Mesendoderm (in vitro differentiated cells): Measurements from ENCODE around the gene ACACB.

Experiments used
- DNase-seq: peaks from one replicate; pipeline ENCODE4 v3.0.0; 2013
- H2AK5ac ChIP-seq: 2 replicates; pipeline ENCODE4 v1.6.1; 2013; ENCODE audit warnings: low read length, inconsistent platforms
- H2BK120ac ChIP-seq: 2 replicates; pipeline ENCODE4 v1.6.1; 2013; ENCODE audit warnings: low read depth, mild to moderate bottlenecking, low read length, moderate library complexity, mixed read lengths
- H2BK15ac ChIP-seq: replicated peaks from 2 replicates; pipeline ENCODE4 v1.6.1; 2013; ENCODE audit warnings: low read depth, mild to moderate bottlenecking, moderate library complexity
- H2BK5ac ChIP-seq: 2 replicates; pipeline ENCODE4 v1.6.1; 2013; ENCODE audit warnings: low read length, inconsistent platforms
- H3K18ac ChIP-seq: 2 replicates; pipeline ENCODE4 v1.6.1; 2013; ENCODE audit warnings: mild to moderate bottlenecking, low read length, mixed read lengths
- H3K23ac ChIP-seq: one replicate; pipeline ENCODE4 v1.6.1; 2013; ENCODE audit warnings: low read length
- H3K27ac ChIP-seq: 2 replicates; pipeline ENCODE4 v1.5.1; 2013; ENCODE audit warnings: low read depth, mild to moderate bottlenecking, inconsistent platforms, low read length, moderate library complexity
- H3K27me3 ChIP-seq: 2 replicates; pipeline ENCODE4 v1.6.1; 2013; ENCODE audit warnings: low read length, control low read depth, mild to moderate bottlenecking, inconsistent platforms; ENCODE audit not compliant: insufficient read depth, poor library complexity
- H3K36me3 ChIP-seq: 2 replicates; pipeline ENCODE4 v1.6.1; 2013; ENCODE audit warnings: low read length, inconsistent platforms; ENCODE audit not compliant: control insufficient read depth, insufficient read depth
- H3K4ac ChIP-seq: one replicate; pipeline ENCODE4 v1.6.1; 2013; ENCODE audit warnings: low read depth, mild to moderate bottlenecking, low read length, moderate library complexity
- H3K4me1 ChIP-seq: 2 replicates; pipeline ENCODE4 v1.6.1; 2013; ENCODE audit warnings: low read depth, low read length, inconsistent platforms; ENCODE audit not compliant: control insufficient read depth
- H3K4me2 ChIP-seq: 2 replicates; pipeline ENCODE4 v1.6.1; 2013; ENCODE audit warnings: low read length
- H3K4me3 ChIP-seq: 2 replicates; pipeline ENCODE4 v1.5.1; 2013; ENCODE audit warnings: mild to moderate bottlenecking, low read length
- H3K56ac ChIP-seq: one replicate; pipeline ENCODE4 v1.6.1; 2013; ENCODE audit warnings: low read length
- H3K79me1 ChIP-seq: 2 replicates; pipeline ENCODE4 v1.6.1; 2013; ENCODE audit warnings: low read length, inconsistent platforms
- H3K79me2 ChIP-seq: 2 replicates; pipeline ENCODE4 v1.6.1; 2013; ENCODE audit warnings: mild to moderate bottlenecking, low read length; ENCODE audit not compliant: control insufficient read depth, insufficient read depth
- H3K9ac ChIP-seq: 2 replicates; pipeline ENCODE4 v1.6.1; 2013; ENCODE audit warnings: low read length, inconsistent platforms
- H4K5ac ChIP-seq: one replicate; pipeline ENCODE4 v1.6.1; 2013; ENCODE audit warnings: low read length
- H4K8ac ChIP-seq: one replicate; pipeline ENCODE4 v1.6.1; 2013; ENCODE audit warnings: low read depth, mild to moderate bottlenecking, control low read depth, low read length, moderate library complexity
- WGBS: extraction: QIAGEN DNeasy Blood & Tissue Kit; methylation state at CpG from one replicate; pipeline ENCODE4 v1.1.7; 2013; ENCODE audit warnings: low lambda C conversion rate, missing lambda C conversion rate; ENCODE audit not compliant: insufficient coverage; ENCODE audit errors: extremely low coverage; 5-methylcytosine and 5-hydroxymethylcytosine counted together

ACACB gene

GRCh38 chr12:109223211-109223610 is 106.8 kb downstream of the ACACB start:
- H3K4ac ChIP-seq: no peak overlapping the region

GRCh38 chr12:109223868-109224267 is 107.5 kb downstream of the ACACB start:
- H3K56ac ChIP-seq: no peak overlapping the region
- H3K4me1 ChIP-seq: no peaks in the 10 kb centered on the region
- no peak overlapping the region for H2BK5ac ChIP-seq
- H2BK15ac ChIP-seq: no peak overlapping the region
- H3K79me1 ChIP-seq: no peaks in the 10 kb centered on the region
- no peak overlapping the region for H3K18ac ChIP-seq
- DNase-seq: no peak
- H3K79me2 ChIP-seq: no peaks in the 10 kb centered on the region
- no peaks in the 10 kb centered on the region for H3K36me3 ChIP-seq
- H2BK120ac ChIP-seq: no peak overlapping the region
- no peak overlapping the region for H4K8ac ChIP-seq
- H3K4me2 ChIP-seq: no peak overlapping the region
- H3K9ac ChIP-seq: no peak overlapping the region
- no peak overlapping the region for H3K4me3 ChIP-seq
- no peak overlapping the region for H3K23ac ChIP-seq
- H4K5ac ChIP-seq: no peak overlapping the region
- no peak overlapping the region for H3K4ac ChIP-seq
- no peak overlapping the region for H2AK5ac ChIP-seq
- no CpG with 5 or more reads among the region's 5 CpGs for whole genome bisulfite sequencing
- H3K27ac ChIP-seq: no peak overlapping the region
- H3K27me3 ChIP-seq: no peaks in the 10 kb centered on the region

More at GRCh38 chr12:109223211-109223610, 106.8 kb downstream of the ACACB start:
- Histone ChIP-seq H3K23ac (no peak overlapping the region), H3K79me2 (no peaks in the 10 kb centered on the region), H3K4me3 (no peak overlapping the region), H3K9ac (no peak overlapping the region), H2BK120ac (no peak overlapping the region), H2BK5ac (no peak overlapping the region), H4K8ac (no peak overlapping the region), H3K18ac (no peak overlapping the region), H3K56ac (no peak overlapping the region), H2BK15ac (no peak overlapping the region), H3K4me2 (no peak overlapping the region), H3K79me1 (no peaks in the 10 kb centered on the region), H3K27me3 (no peaks in the 10 kb centered on the region), H2AK5ac (no peak overlapping the region), H4K5ac (no peak overlapping the region), H3K4me1 (no peaks in the 10 kb centered on the region), H3K27ac (no peak overlapping the region), H3K36me3 (no peaks in the 10 kb centered on the region)
- no peak for DNase-seq
- WGBS: no CpG with 5 or more reads among the region's 10 CpGs

GRCh38 chr12:109228664-109229063 is 112.3 kb downstream of the ACACB start:
- H2BK15ac ChIP-seq: no peak overlapping the region
- no peaks in the 10 kb centered on the region for H3K36me3 ChIP-seq
- no peak overlapping the region for H4K8ac ChIP-seq
- no peak overlapping the region for H3K27ac ChIP-seq
- DNase-seq: no peak
- H3K27me3 ChIP-seq: no peaks in the 10 kb centered on the region
- no peak overlapping the region for H2BK5ac ChIP-seq
- H3K4me1 ChIP-seq: no peaks in the 10 kb centered on the region
- no CpG with 5 or more reads among the region's 4 CpGs for WGBS
- no peaks in the 10 kb centered on the region for H3K79me2 ChIP-seq
- no peak overlapping the region for H2BK120ac ChIP-seq
- no peak overlapping the region for H4K5ac ChIP-seq
- H2AK5ac ChIP-seq: no peak overlapping the region
- H3K4ac ChIP-seq: no peak overlapping the region
- no peak overlapping the region for H3K18ac ChIP-seq
- no peak overlapping the region for H3K4me2 ChIP-seq
- no peaks in the 10 kb centered on the region for H3K79me1 ChIP-seq
- no peak overlapping the region for H3K23ac ChIP-seq
- H3K56ac ChIP-seq: no peak overlapping the region
- H3K9ac ChIP-seq: no peak overlapping the region
- H3K4me3 ChIP-seq: no peak overlapping the region

- Histone ChIP-seq H3K4me2 (no peak overlapping the region), H3K79me1 (no peaks in the 10 kb centered on the region), H2BK5ac (no peak overlapping the region), H3K79me2 (no peaks in the 10 kb centered on the region), H3K18ac (no peak overlapping the region), H4K5ac (no peak overlapping the region), H2BK15ac (no peak overlapping the region), H3K36me3 (no peaks in the 10 kb centered on the region), H3K27ac (no peak overlapping the region), H3K4me1 (no peaks in the 10 kb centered on the region), H3K56ac (no peak overlapping the region), H3K4ac (no peak overlapping the region), H3K9ac (no peak overlapping the region), H3K27me3 (no peaks in the 10 kb centered on the region), H3K23ac (no peak overlapping the region), H2AK5ac (no peak overlapping the region), H2BK120ac (no peak overlapping the region), H3K4me3 (no peak overlapping the region), H4K8ac (no peak overlapping the region)
- WGBS: no CpG with 5 or more reads among the region's 2 CpGs
- no peak for DNase-seq
Measured at GRCh38 chr12:109230193-109230592, 113.8 kb downstream of the ACACB start.

- no peak overlapping the region for H3K27ac ChIP-seq
- no peak for DNase-seq
- no peak overlapping the region for H3K9ac ChIP-seq
- no peak overlapping the region for H3K4ac ChIP-seq
- no peak overlapping the region for H3K56ac ChIP-seq
- no peaks in the 10 kb centered on the region for H3K4me1 ChIP-seq
- H3K79me2 ChIP-seq: no peaks in the 10 kb centered on the region
- no peak overlapping the region for H3K4me3 ChIP-seq
- H3K23ac ChIP-seq: no peak overlapping the region
- H2BK120ac ChIP-seq: no peak overlapping the region
- no peak overlapping the region for H4K8ac ChIP-seq
- H3K36me3 ChIP-seq: no peaks in the 10 kb centered on the region
- no peak overlapping the region for H2BK15ac ChIP-seq
- no peaks in the 10 kb centered on the region for H3K79me1 ChIP-seq
- no peak overlapping the region for H2BK5ac ChIP-seq
- no peaks in the 10 kb centered on the region for H3K27me3 ChIP-seq
- H3K18ac ChIP-seq: no peak overlapping the region
- no peak overlapping the region for H2AK5ac ChIP-seq
- no peak overlapping the region for H3K4me2 ChIP-seq
- WGBS: no CpG with 5 or more reads among the region's 7 CpGs
- no peak overlapping the region for H4K5ac ChIP-seq
Measured at GRCh38 chr12:109232731-109233130, 116.3 kb downstream of the ACACB start.

- Histone ChIP-seq H3K9ac (no peak overlapping the region), H3K23ac (no peak overlapping the region), H3K56ac (no peak overlapping the region), H4K8ac (no peak overlapping the region), H3K4ac (no peak overlapping the region), H3K27ac (no peak overlapping the region), H3K79me2 (no peaks in the 10 kb centered on the region), H2BK120ac (no peak overlapping the region), H3K18ac (no peak overlapping the region), H3K4me2 (no peak overlapping the region), H3K27me3 (no peaks in the 10 kb centered on the region), H3K36me3 (no peaks in the 10 kb centered on the region), H3K4me3 (no peak overlapping the region), H2BK5ac (no peak overlapping the region), H2BK15ac (no peak overlapping the region), H3K79me1 (no peaks in the 10 kb centered on the region), H4K5ac (no peak overlapping the region), H3K4me1 (no peaks in the 10 kb centered on the region), H2AK5ac (no peak overlapping the region)
- DNase-seq: no peak
- WGBS: no CpG with 5 or more reads among the region's 15 CpGs
Measured at GRCh38 chr12:109234012-109234411, 117.6 kb downstream of the ACACB start.
